ENCODE data around the gene GNPTG. TPM values are rescaled to one million over a fixed set of nuclear protein-coding genes. Genes with fewer than 3 reads are reported as not detected.

Gene GNPTG
- total RNA-seq, 2 donors from 2014 or later = 34.0 to 38.4 TPM

- peaks cover 17% of the 10 kb centered on the region for H3K36me3 ChIP-seq (ENCODE audit: control insufficient read depth, insufficient read depth, low read length)
- no peak overlapping the region for H3K9ac ChIP-seq (ENCODE audit: extremely low read depth, low read length, poor library complexity, severe bottlenecking)
- Mint-ChIP-seq H3K4me1 (peaks cover under 1% of the 10 kb centered on the region), H3K4me3 (no peak overlapping the region), H3K36me3 (ENCODE audit: low read depth) (peaks cover 10% of the 10 kb centered on the region), H3K27ac (no peak overlapping the region), H3K9me3 (no peaks in the 10 kb centered on the region), H3K27me3 (ENCODE audit: insufficient read depth) (no peaks in the 10 kb centered on the region)
- 90% methylated on average over 29 to 31 of the region's 31 CpGs for WGBS, 2 experiments (ENCODE audit: insufficient coverage in 1 of 2, insufficient read length in 1 of 2)
- H3K9me3 ChIP-seq (ENCODE audit: control insufficient read depth, low read length) = no peaks in the 10 kb centered on the region
- no peaks in the 10 kb centered on the region for H3K4me1 ChIP-seq (ENCODE audit: control insufficient read depth, insufficient read depth, low read length)
- DNase-seq = no peak
- peaks cover 14% of the 10 kb centered on the region for H3K27me3 ChIP-seq (ENCODE audit: control insufficient read depth, insufficient read depth, low read length, poor library complexity, severe bottlenecking)
- H3K4me3 ChIP-seq (ENCODE audit: low read length) = no peak overlapping the region
- H3K27ac ChIP-seq (ENCODE audit: low read depth, low read length) = no peak overlapping the region
- TF ChIP-seq CTCF (conservative IDR thresholded peaks at IDR 0.05) = no peak
Measured at GRCh38 chr16:1347286-1347855, 4.4 kb upstream of the GNPTG start.

- Mint-ChIP-seq H3K9me3 (no peaks in the 10 kb centered on the region), H3K27me3 (ENCODE audit: insufficient read depth) (no peaks in the 10 kb centered on the region), H3K4me3 (no peak overlapping the region), H3K4me1 (peaks cover 4% of the 10 kb centered on the region), H3K36me3 (ENCODE audit: low read depth) (peaks cover 10% of the 10 kb centered on the region), H3K27ac (no peak overlapping the region)
- no peaks in the 10 kb centered on the region for H3K9me3 ChIP-seq (ENCODE audit: control insufficient read depth, low read length)
- no peak overlapping the region for H3K27ac ChIP-seq (ENCODE audit: low read depth, low read length)
- no peak for DNase-seq
- TF ChIP-seq CTCF (conservative IDR thresholded peaks at IDR 0.05) = no peak
- WGBS, 2 experiments (ENCODE audit: insufficient coverage in 1 of 2, insufficient read length in 1 of 2) = 88 to 95% methylated on average over 20 to 29 of the region's 29 CpGs
- no peaks in the 10 kb centered on the region for H3K4me1 ChIP-seq (ENCODE audit: control insufficient read depth, insufficient read depth, low read length)
- H3K4me3 ChIP-seq (ENCODE audit: low read length) = no peak overlapping the region
- no peak overlapping the region for H3K9ac ChIP-seq (ENCODE audit: extremely low read depth, low read length, poor library complexity, severe bottlenecking)
- H3K36me3 ChIP-seq (ENCODE audit: control insufficient read depth, insufficient read depth, low read length) = peaks cover 17% of the 10 kb centered on the region
- peaks cover 11% of the 10 kb centered on the region for H3K27me3 ChIP-seq (ENCODE audit: control insufficient read depth, insufficient read depth, low read length, poor library complexity, severe bottlenecking)
Measured at GRCh38 chr16:1347962-1348361, 3.8 kb upstream of the GNPTG start.

GRCh38 chr16:1348441-1348840 lies 3.3 kb upstream of the GNPTG start:
- Histone ChIP-seq H3K9ac (ENCODE audit: extremely low read depth, low read length, poor library complexity, severe bottlenecking) (no peak overlapping the region), H3K9me3 (ENCODE audit: control insufficient read depth, low read length) (no peaks in the 10 kb centered on the region), H3K4me3 (ENCODE audit: low read length) (no peak overlapping the region), H3K4me1 (ENCODE audit: control insufficient read depth, insufficient read depth, low read length) (no peaks in the 10 kb centered on the region), H3K27ac (ENCODE audit: low read depth, low read length) (no peak overlapping the region), H3K36me3 (ENCODE audit: control insufficient read depth, insufficient read depth, low read length) (peaks cover 17% of the 10 kb centered on the region), H3K27me3 (ENCODE audit: control insufficient read depth, insufficient read depth, low read length, poor library complexity, severe bottlenecking) (peaks cover 10% of the 10 kb centered on the region)
- DNase-seq = no peak
- peaks cover 10% of the 10 kb centered on the region for H3K36me3 Mint-ChIP-seq (ENCODE audit: low read depth)
- no peak for TF ChIP-seq CTCF (conservative IDR thresholded peaks at IDR 0.05)
- H3K27ac Mint-ChIP-seq = no peak overlapping the region
- no peak overlapping the region for H3K4me3 Mint-ChIP-seq
- no peaks in the 10 kb centered on the region for H3K9me3 Mint-ChIP-seq
- H3K27me3 Mint-ChIP-seq (ENCODE audit: insufficient read depth) = no peaks in the 10 kb centered on the region
- H3K4me1 Mint-ChIP-seq = peaks cover 7% of the 10 kb centered on the region
- WGBS, 2 experiments (ENCODE audit: insufficient coverage in 1 of 2, insufficient read length in 1 of 2) = 95 to 98% methylated on average over 9 to 15 of the region's 15 CpGs

Data from endodermal cell (in vitro differentiated cells).